OCI-LY3 (cell line): Measurements from ENCODE around the gene IL25.

Experiments used
- EZH2phosphoT487 ChIP-seq: fragments of 200-600 bp; shearing (Covaris generic); IDR thresholded peaks from 2 replicates; pipeline ENCODE4 v1.6.1; 2018; ENCODE audit warnings: antibody characterized with exemption, mixed run types, low read depth
- TF ChIP-seq, protein P1 (sequence below): fragments of 200-600, 300-600 bp; sonication (generic); IDR thresholded peaks from 2 replicates; pipeline ENCODE4 v1.5.1; 2014; ENCODE audit warnings: antibody characterized with exemption, low read length, low read depth

DNA sequence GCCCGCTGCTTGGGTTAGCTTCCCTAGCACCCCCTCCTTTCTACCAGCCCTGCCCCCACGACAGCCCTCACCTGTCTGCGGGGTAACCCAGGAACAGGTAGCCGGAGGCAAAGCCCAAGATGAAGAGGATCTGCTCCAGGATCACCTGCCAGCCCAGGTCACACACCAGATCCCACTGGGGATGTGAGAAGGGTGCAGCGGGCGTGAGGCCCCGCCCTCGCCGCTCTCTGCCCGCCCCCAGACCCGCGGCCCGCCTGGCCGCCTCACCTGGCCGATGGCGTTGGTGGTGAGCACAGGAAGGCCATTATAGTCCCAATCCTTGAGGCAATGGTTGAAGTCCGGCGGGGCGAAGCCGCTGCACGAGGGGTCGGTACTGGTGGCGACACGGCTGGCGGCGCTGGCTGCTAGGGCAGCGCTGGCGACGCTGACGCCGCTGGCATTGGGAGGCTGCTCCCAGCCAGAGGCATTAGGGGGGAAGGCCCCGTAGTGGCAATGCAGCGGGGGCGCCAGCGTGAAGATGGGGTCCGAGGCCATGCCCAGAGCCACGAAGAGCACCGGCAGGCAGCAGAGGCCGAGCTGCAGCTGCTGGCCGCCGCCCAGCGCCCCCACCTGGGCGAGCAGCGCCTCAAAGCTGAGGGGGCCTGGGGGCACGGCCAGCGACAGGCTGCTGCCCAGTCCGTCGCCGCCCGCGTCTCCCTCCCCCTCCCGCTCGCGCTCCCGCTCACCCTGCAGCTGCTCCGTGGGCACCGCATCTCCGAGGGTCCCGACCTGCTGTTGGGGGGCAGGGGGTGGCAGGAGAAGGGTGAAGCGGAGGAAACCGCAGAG lies 20.7 kb upstream of the IL25 start:
- TF ChIP-seq, protein P1, sequence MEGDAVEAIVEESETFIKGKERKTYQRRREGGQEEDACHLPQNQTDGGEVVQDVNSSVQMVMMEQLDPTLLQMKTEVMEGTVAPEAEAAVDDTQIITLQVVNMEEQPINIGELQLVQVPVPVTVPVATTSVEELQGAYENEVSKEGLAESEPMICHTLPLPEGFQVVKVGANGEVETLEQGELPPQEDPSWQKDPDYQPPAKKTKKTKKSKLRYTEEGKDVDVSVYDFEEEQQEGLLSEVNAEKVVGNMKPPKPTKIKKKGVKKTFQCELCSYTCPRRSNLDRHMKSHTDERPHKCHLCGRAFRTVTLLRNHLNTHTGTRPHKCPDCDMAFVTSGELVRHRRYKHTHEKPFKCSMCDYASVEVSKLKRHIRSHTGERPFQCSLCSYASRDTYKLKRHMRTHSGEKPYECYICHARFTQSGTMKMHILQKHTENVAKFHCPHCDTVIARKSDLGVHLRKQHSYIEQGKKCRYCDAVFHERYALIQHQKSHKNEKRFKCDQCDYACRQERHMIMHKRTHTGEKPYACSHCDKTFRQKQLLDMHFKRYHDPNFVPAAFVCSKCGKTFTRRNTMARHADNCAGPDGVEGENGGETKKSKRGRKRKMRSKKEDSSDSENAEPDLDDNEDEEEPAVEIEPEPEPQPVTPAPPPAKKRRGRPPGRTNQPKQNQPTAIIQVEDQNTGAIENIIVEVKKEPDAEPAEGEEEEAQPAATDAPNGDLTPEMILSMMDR: no peak
- no peak for TF ChIP-seq EZH2phosphoT487
